Measurements from ENCODE around the gene AXL.

The AXL gene

DNA sequence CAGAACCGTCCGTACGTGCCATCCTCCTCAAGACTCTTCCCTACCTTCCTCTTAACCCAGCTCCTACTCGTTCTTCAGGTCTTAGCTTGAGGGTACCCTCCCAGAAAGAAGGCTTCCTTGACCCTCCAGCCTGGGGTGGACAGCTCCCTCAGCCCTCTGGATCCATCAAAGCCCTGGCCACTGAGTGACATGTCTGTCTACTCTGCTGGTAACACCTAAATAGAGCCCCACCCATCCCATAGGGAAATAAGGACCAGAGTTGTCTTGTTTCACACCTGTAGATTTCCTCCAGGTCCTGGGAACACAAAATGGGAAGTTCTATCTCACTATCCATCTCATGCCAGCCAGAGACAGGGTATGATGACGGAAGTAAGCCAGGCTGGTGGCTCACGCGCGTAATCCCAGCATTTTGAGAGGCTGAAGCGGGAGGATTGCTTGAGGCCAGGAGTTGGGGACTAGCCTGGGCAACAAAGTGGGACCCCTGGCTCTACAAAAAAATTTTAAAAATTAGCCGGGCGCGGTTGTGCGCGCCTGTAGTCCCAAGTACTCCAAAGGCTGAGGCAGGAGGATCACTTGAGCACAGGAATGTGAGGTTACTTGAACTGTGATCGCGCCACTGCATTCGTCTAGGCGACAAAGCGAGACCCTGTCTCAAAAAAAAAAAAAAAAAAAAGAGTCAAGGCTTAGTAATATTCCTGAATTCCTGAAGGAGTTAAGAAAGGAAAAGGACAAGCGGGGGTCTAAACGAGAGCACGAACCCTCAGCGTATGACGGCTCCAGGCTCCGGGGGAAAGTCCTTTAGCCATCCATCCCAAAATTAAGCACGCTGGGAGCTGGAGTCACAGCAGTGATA is 90.4 kb downstream of the AXL start:
- TF ChIP-seq FOXP2 (optimal IDR thresholded peaks at IDR 0.05; ENCODE audit: borderline replicate concordance, extremely low read depth, extremely low read length, insufficient read depth) = no peak
- peak; percentile 32; the same call in 1 of the 2 replicates for TF ChIP-seq TAF1 (IDR thresholded peaks at IDR 0.05; ENCODE audit: borderline replicate concordance, insufficient read depth, low read length)
- TF ChIP-seq, protein P1, sequence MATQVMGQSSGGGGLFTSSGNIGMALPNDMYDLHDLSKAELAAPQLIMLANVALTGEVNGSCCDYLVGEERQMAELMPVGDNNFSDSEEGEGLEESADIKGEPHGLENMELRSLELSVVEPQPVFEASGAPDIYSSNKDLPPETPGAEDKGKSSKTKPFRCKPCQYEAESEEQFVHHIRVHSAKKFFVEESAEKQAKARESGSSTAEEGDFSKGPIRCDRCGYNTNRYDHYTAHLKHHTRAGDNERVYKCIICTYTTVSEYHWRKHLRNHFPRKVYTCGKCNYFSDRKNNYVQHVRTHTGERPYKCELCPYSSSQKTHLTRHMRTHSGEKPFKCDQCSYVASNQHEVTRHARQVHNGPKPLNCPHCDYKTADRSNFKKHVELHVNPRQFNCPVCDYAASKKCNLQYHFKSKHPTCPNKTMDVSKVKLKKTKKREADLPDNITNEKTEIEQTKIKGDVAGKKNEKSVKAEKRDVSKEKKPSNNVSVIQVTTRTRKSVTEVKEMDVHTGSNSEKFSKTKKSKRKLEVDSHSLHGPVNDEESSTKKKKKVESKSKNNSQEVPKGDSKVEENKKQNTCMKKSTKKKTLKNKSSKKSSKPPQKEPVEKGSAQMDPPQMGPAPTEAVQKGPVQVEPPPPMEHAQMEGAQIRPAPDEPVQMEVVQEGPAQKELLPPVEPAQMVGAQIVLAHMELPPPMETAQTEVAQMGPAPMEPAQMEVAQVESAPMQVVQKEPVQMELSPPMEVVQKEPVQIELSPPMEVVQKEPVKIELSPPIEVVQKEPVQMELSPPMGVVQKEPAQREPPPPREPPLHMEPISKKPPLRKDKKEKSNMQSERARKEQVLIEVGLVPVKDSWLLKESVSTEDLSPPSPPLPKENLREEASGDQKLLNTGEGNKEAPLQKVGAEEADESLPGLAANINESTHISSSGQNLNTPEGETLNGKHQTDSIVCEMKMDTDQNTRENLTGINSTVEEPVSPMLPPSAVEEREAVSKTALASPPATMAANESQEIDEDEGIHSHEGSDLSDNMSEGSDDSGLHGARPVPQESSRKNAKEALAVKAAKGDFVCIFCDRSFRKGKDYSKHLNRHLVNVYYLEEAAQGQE (IDR thresholded peaks at IDR 0.05; ENCODE audit: insufficient read depth in 1 of 2, low read depth in 2 of 2, low read length in 2 of 2) = peak; percentile 4 to 60; a peak in 2 of 4 replicates

DNA sequence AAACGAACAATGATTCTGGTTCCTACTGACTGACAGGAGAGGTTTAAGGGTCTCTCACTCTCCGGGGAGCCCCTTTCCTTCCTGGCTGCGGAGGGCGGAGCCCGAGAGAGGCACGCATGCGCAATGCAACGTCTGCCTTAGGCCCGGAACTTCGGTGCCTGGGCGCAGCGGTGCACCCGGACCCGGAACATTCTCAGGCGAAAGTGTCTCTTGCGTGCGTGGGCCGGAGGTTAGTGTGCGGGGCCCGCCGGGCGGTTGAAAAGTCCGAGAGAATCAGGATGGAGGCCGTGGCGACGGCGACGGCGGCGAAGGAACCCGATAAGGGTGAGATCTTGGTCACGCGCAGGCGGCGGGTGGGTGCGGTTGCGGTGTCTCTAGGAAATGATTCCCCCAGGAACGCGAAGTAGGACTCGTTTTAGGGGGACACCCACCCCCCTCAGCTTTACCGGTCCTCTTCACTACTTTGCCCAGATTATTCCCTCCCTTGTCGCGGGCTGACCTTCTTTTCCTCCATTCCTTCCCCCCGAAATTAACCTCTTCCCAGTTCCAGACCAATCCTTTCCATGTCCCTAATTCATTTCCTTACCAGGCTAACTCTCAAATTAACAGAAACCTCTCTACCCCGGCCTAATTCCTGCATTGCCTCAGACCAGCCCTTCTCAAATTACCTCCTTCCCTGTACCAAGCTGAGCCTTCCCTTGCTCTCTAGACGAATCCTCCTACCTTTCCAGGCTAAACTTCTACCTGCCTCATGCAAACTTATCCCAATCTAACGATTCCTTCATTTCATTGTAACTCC is 91.2 kb downstream of the AXL start, which contains the start of gene CCDC97:
Gene CCDC97 (plus strand): TSS at position 140 of the 799 bp plus-strand sequence. CDS start 139 bp downstream, at position 279.
- TF ChIP-seq FOXP2 (optimal IDR thresholded peaks at IDR 0.05; ENCODE audit: borderline replicate concordance, extremely low read depth, extremely low read length, insufficient read depth) = peak; percentile 65
- peak; percentile 91; the same call in 1 of the 2 replicates for TF ChIP-seq TAF1 (IDR thresholded peaks at IDR 0.05; ENCODE audit: borderline replicate concordance, insufficient read depth, low read length)
- peak; percentile 96; the same call in 1 of the 2 replicates for TF ChIP-seq POLR2AphosphoS5 (IDR thresholded peaks at IDR 0.05; ENCODE audit: low read depth, low read length)
- peak; percentile 88; the same call in 1 of the 2 replicates for TF ChIP-seq SIN3A (IDR thresholded peaks at IDR 0.05; ENCODE audit: borderline replicate concordance, insufficient read depth, low read length)
- TF ChIP-seq, protein P1 (IDR thresholded peaks at IDR 0.05; ENCODE audit: insufficient read depth in 1 of 2, low read depth in 2 of 2, low read length in 2 of 2) = peak in 1 of 2 experiments; percentile 16; a peak in 1 of 4 replicates

DNA sequence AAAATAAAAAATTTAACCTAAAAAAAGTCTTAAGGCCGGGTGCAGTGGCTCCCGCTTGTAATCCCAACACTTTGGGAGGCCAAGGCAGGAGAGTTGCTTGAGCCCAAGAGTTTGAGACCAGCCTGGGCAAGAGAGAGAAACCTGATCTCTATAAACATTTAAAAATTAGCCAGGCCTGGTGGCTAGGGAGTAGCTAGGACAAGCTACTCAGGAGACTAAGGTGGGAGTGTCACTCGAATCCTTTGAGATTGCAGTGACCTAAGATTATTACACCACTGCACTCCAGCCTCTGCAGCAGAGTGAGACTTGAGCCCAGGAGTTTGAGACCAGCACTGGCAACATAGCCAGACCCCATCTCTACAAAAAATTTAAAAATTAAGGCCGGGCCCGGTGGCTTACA is 92.0 kb downstream of the AXL start:
- no peak for TF ChIP-seq TAF1 (IDR thresholded peaks at IDR 0.05; ENCODE audit: borderline replicate concordance, insufficient read depth, low read length)
- no peak for TF ChIP-seq FOXP2 (optimal IDR thresholded peaks at IDR 0.05; ENCODE audit: borderline replicate concordance, extremely low read depth, extremely low read length, insufficient read depth)
- TF ChIP-seq SIN3A (IDR thresholded peaks at IDR 0.05; ENCODE audit: borderline replicate concordance, insufficient read depth, low read length) = no peak
- TF ChIP-seq, protein P1 (IDR thresholded peaks at IDR 0.05; ENCODE audit: insufficient read depth in 1 of 2, low read depth in 2 of 2, low read length in 2 of 2) = no peak
